GM12872 (cell line): ENCODE results near the gene DENND5B.

Experiments
- CTCF ChIP-seq: IDR thresholded peaks from 3 replicates; pipeline ENCODE4 v1.5.1; 2011; ENCODE audit warnings: low read depth, mild to moderate bottlenecking, low read length, moderate library complexity; ENCODE audit not compliant: insufficient read depth

DENND5B gene

GRCh38 chr12:31523306-31523705 is 67.6 kb downstream of the DENND5B start:
- no peak for TF ChIP-seq CTCF

- no peak for TF ChIP-seq CTCF
Measured at GRCh38 chr12:31522607-31523006, 68.3 kb downstream of the DENND5B start.

GRCh38 chr12:31521964-31522363 is 69.0 kb downstream of the DENND5B start:
- TF ChIP-seq CTCF = no peak

DNA sequence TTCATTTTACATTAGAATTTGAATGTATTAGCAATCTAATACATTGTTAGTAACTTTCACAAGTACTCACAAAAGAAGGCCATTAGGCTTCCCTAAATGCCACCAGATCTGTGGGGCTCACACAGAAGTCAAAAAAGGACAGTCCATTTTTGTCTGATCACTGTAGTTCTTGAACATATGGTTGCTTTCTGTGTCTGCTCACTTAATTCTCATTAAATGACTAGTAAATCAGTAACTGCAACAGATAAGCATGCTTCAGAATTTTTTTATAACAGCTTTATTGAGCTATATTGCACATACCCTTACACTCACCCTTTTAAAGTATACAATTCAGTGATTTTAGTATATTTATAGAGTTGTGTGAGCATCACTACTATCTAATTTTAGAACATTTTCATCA is 71.4 kb downstream of the DENND5B start:
- no peak for TF ChIP-seq CTCF

GRCh38 chr12:31518680-31519227 is 72.2 kb downstream of the DENND5B start:
- TF ChIP-seq CTCF = no peak

- no peak for TF ChIP-seq CTCF
Measured at GRCh38 chr12:31517994-31518393, 72.9 kb downstream of the DENND5B start.

- no peak for TF ChIP-seq CTCF
Measured at GRCh38 chr12:31516702-31517101, 74.2 kb downstream of the DENND5B start.
